Uterus (tissue), 4 donors: Measurements from ENCODE around the gene NCBP3. TPM values are rescaled to one million over a fixed set of nuclear protein-coding genes. Genes with fewer than 3 reads are reported as not detected.

Experiments used
- DNase-seq, 2 donors: peaks; one replicate each; pipeline ENCODE4 v3.0.0-alpha.2; 2019 to 2020
- H3K27ac ChIP-seq, 2 donors: fragments of 200-600 bp; sonication (generic); 1 replicate in 1 of 2; 2 replicates in 1 of 2; pipeline ENCODE4 v1.5.1; 2016 to 2018
- H3K27me3 ChIP-seq, 2 donors: fragments of 200-600 bp; sonication (generic); one replicate each; pipeline ENCODE4 v1.5.1; 2018 to 2019; ENCODE audit warnings: control low read depth in 1 of 2
- H3K36me3 ChIP-seq, 2 donors: fragments of 200-600 bp; sonication (generic); one replicate each; pipeline ENCODE4 v1.5.1; 2019; ENCODE audit warnings: control low read depth in 1 of 2
- H3K4me1 ChIP-seq, 2 donors: fragments of 200-600 bp; sonication (generic); one replicate each; pipeline ENCODE4 v1.5.1; 2018 to 2019; ENCODE audit warnings: control low read depth in 1 of 2
- H3K4me3 ChIP-seq, 2 donors: fragments of 200-600 bp; sonication (generic); 1 replicate in 1 of 2; 2 replicates in 1 of 2; pipeline ENCODE4 v1.5.1; 2018 to 2019; ENCODE audit warnings: mild to moderate bottlenecking in 1 of 2
- H3K9me3 ChIP-seq, 2 donors: fragments of 200-600 bp; sonication (generic); one replicate each; pipeline ENCODE4 v1.5.1; 2019; ENCODE audit warnings: control low read depth in 1 of 2
- POLR2A ChIP-seq, 2 donors: fragments of 450-650 bp; IDR thresholded peaks; one replicate each; pipeline ENCODE4 v1.6.1; 2016; ENCODE audit warnings: antibody characterized with exemption in 2 of 2, mild to moderate bottlenecking in 1 of 2, moderate library complexity in 1 of 2
- intact Hi-C: fragments of 100-400 bp; cut with DNase I; formaldehyde crosslinking; loops from one replicate; pipeline ENCODE4 v1.15.1; 2023; ENCODE audit warnings: low total_unique reads
- total RNA-seq, 4 donors: library from RNA; depleted of rRNA in 3 of 4; stranded (reverse); fragments of >200 nt in 3 of 4; gene quantifications; one replicate each; pipeline versions ENCODE4 v1.1.0 to v1.2.4, GENCODE V29; 2014 to 2023
- TF ChIP-seq, protein P1 (sequence below), 4 experiments: fragments of 200-600 bp in 2 of 4; fragments of 450-650 bp in 2 of 4; sonication (generic) in 2 of 4; IDR thresholded peaks; one replicate each; pipeline ENCODE4 v1.5.1; 2016 to 2019; ENCODE audit warnings: antibody characterized with exemption in 4 of 4, mild to moderate bottlenecking in 2 of 4, moderate library complexity in 1 of 4
- donor health status: DM: yes; HTN: yes; CAD: no.

NCBP3 gene
- total RNA-seq, 4 donors from 2014 or later, result 16.5 to 46.7 (median 30.1) TPM

- Histone ChIP-seq H3K27ac (no peak overlapping the region), H3K27me3 (no peaks in the 10 kb centered on the region), H3K9me3 (no peaks in the 10 kb centered on the region), H3K4me1 (no peaks in the 10 kb centered on the region), H3K4me3 (no peak overlapping the region), H3K36me3 (no peaks in the 10 kb centered on the region)
- intact Hi-C loops, result no loop called here
- DNase-seq, result no peak
- TF ChIP-seq, protein P1, sequence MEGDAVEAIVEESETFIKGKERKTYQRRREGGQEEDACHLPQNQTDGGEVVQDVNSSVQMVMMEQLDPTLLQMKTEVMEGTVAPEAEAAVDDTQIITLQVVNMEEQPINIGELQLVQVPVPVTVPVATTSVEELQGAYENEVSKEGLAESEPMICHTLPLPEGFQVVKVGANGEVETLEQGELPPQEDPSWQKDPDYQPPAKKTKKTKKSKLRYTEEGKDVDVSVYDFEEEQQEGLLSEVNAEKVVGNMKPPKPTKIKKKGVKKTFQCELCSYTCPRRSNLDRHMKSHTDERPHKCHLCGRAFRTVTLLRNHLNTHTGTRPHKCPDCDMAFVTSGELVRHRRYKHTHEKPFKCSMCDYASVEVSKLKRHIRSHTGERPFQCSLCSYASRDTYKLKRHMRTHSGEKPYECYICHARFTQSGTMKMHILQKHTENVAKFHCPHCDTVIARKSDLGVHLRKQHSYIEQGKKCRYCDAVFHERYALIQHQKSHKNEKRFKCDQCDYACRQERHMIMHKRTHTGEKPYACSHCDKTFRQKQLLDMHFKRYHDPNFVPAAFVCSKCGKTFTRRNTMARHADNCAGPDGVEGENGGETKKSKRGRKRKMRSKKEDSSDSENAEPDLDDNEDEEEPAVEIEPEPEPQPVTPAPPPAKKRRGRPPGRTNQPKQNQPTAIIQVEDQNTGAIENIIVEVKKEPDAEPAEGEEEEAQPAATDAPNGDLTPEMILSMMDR (IDR thresholded peaks at IDR 0.05), result no peak
- no peak for TF ChIP-seq POLR2A (IDR thresholded peaks at IDR 0.05)
Measured at GRCh38 chr17:3843935-3844516, 2.0 kb downstream of the NCBP3 start.

DNA sequence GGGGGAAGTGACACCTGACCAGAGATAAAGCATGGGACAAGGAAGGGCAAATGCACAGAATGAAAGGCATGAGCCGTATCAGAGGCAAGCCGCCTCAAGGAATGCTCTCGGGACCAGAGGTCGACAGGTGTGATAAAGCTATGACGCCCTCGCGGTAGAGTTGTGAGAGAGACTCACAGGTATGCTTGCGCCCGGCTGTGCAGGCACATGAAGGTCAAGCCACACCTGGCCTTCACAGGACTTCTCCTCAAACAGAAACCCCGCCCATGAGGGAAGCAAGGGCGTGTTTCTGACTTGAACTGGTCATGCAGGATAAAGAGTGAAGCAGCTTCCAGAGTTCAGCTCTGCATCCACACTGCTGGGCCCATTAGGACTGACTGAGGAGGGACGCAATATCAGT is 7.8 kb downstream of the NCBP3 start:
- no peak overlapping the region for H3K4me3 ChIP-seq
- TF ChIP-seq POLR2A (IDR thresholded peaks at IDR 0.05), result no peak
- TF ChIP-seq, protein P1 (IDR thresholded peaks at IDR 0.05), result no peak
- intact Hi-C loops, result no loop called here
- no peaks in the 10 kb centered on the region for H3K9me3 ChIP-seq
- H3K4me1 ChIP-seq, result no peaks in the 10 kb centered on the region
- H3K27ac ChIP-seq, result no peak overlapping the region
- H3K27me3 ChIP-seq, result no peaks in the 10 kb centered on the region
- no peaks in the 10 kb centered on the region for H3K36me3 ChIP-seq
- DNase-seq, result no peak

GRCh38 chr17:3836551-3836950 is 9.5 kb downstream of the NCBP3 start:
- Histone ChIP-seq H3K4me1 (no peaks in the 10 kb centered on the region), H3K4me3 (no peak overlapping the region), H3K36me3 (no peaks in the 10 kb centered on the region), H3K27ac (no peak overlapping the region), H3K9me3 (no peaks in the 10 kb centered on the region), H3K27me3 (no peaks in the 10 kb centered on the region)
- intact Hi-C loops, result no loop called here
- TF ChIP-seq, protein P1 (IDR thresholded peaks at IDR 0.05), result no peak
- TF ChIP-seq POLR2A (IDR thresholded peaks at IDR 0.05), result no peak
- no peak for DNase-seq

- H3K4me1 ChIP-seq, result no peaks in the 10 kb centered on the region
- DNase-seq, result no peak
- no peak overlapping the region for H3K4me3 ChIP-seq
- H3K9me3 ChIP-seq, result no peaks in the 10 kb centered on the region
- no peaks in the 10 kb centered on the region for H3K36me3 ChIP-seq
- no peaks in the 10 kb centered on the region for H3K27me3 ChIP-seq
- no peak for TF ChIP-seq POLR2A (IDR thresholded peaks at IDR 0.05)
- TF ChIP-seq, protein P1 (IDR thresholded peaks at IDR 0.05), result no peak
- intact Hi-C loops, result no loop called here
- no peak overlapping the region for H3K27ac ChIP-seq
Measured at GRCh38 chr17:3835410-3836229, 10.4 kb downstream of the NCBP3 start.

DNA sequence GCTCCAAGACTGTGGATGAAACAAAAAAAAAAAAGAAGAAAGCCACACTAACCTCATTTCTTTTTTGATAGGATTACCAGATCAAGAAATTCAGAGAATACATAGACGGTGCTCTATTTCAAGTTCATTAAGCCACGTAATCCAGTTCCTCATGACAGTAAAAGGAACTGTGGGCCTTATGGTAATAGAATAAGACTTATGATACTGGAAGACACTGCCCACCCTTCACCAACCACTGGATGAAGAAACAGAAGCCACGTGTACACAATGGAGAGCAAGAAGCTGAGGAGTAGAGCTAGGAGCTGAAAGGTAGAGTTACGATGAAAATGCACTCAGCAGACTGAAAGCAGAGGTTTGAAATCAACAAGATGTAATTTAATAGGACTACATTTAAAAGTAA is 11.2 kb downstream of the NCBP3 start:
- H3K36me3 ChIP-seq, result no peaks in the 10 kb centered on the region
- no peaks in the 10 kb centered on the region for H3K27me3 ChIP-seq
- no peak for TF ChIP-seq POLR2A (IDR thresholded peaks at IDR 0.05)
- H3K27ac ChIP-seq, result no peak overlapping the region
- H3K4me1 ChIP-seq, result no peaks in the 10 kb centered on the region
- intact Hi-C loops, result no loop called here
- DNase-seq, result no peak
- no peaks in the 10 kb centered on the region for H3K9me3 ChIP-seq
- no peak overlapping the region for H3K4me3 ChIP-seq
